NCI-H1436 (cell line): Measurements from ENCODE around the gene GRID1.
"Not testable (repeated sequence)": the region's sequence is repeated elsewhere in the genome, so short reads cannot be mapped to it uniquely, and the experiment has no call there.

Source experiments
- DNase-seq: peaks from one replicate; lab custom pipeline; 2025; lab: John Stamatoyannopoulos, UW

The GRID1 gene

DNA sequence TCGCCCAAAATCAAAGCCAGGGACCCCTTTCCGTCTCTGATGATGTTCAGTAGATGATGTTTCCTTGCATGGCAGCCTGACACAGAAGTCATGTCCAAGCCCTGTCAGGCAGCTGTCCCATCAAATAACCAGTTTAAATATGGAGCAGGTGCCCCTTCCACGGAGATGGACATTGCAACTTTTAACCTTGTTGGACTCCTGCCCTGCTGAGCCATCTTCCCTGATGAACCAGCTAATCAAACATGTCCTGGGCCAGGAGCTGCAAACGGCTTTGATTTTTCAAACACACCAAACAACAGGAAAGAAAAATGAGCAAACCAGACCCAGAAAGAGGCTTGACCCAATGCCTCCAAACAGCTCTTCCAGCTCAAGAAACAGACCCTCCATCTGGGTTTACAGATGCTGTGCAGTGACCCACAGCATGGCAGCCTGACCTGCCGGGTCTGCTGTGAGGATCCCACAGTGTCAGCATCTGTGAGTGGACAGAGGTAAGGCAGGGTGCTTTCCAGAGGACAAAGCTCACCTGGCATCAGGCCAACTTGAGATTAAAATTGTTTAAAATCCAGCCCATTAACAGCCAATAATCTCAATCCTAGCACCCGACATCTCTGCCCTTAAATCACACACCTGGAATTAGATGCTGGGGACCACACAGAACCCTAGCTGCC, 372.6 kb downstream of the GRID1 start:
- DNase-seq, result no peak

DNA sequence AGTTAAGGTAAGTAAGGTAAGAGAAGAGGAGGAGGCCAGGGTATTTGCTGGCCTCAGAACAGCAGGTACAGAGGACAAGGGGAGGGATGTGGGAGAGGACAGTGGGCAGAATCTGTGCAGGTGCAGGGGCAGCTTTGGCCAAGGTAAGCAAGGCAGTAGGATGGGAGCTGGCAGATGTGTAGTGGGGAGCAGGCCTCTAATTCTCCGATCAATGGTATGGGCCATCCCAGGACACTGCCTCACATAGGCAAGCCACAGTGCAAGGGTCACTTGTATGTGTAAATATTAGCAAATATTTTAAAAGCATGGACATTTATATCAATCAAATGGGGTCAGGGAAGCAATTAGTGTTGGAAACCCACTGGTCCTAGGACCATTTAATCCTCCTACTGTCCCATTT, 373.5 kb downstream of the GRID1 start:
- DNase-seq, result no peak

DNA sequence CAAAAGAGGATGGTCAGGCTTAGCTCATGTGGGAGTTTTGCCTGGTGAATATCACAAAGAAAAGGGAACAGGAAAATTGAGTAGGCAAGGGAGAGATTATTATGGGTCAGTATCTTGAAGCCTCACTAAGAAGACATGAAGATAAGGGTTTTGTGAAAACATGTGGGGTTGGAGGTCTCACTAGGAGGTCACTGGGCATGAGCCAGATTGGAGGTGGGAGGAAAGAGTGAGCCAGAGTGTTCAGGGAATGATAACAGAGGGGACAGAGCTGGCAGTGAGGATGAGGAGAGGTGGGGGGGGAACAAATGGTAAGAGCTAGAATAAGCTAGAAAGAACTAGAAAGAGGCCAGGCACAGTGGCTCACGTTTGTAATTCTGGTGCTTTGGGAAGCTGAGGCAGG, 374.3 kb downstream of the GRID1 start:
- DNase-seq, result no peak

DNA sequence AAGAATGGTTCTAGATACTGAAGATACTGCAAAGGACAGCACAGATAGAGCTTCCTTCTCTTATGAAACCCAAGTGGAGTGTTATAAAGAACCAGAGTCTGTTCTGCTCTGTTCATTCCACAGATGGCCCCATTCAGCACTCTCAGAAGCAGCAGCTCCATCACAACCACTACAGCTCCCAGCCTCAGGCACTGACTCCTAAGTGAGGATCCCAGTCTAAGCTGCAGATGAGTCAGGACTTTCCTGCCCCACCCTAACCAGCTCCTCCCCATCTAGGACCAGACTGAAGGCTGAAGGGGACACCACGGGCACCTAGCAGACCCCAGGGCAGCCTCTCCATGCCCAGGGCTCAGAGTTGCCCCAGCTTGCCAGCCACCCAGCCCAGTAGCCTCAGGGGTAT, 379.8 kb downstream of the GRID1 start:
- DNase-seq, result no peak

DNA sequence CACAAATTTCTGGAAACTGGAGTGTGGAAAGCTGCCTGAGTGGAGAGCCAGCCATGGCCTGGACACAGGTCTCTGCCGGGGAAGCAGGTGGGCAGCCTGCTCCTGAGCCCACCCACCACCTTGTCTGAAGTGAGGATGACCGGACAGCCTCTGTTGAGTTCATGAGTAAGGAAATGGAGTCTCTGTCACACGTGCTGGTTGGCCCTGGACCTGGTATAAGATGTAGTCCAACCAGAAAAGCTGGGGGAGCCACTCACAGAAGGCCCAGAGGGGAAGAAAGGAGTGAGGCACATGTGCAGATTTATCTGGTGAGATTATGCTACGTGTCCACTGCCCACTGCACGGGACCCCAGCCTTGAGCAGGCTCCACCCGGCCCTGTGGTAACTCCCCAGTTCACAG, 383.5 kb downstream of the GRID1 start:
- no peak for DNase-seq

DNA sequence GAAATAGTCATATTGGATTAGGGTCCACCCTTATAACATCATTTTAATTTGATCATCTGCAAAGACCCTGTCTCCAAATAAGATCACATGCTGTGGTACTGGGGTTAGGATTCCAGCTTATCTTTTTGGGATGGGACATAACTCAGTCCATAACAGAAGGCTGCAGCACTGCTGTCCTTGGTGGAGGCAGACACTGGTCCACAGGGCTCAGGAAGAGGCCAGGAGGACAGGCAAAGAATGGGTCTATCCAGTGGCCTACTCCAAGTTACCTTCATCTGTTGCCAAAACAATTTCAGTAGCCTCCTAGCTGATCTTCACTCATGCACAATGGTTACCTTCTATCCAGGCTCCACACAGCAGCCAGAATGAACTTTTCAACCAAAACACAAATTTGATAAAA, 387.0 kb downstream of the GRID1 start:
- DNase-seq, result no peak

DNA sequence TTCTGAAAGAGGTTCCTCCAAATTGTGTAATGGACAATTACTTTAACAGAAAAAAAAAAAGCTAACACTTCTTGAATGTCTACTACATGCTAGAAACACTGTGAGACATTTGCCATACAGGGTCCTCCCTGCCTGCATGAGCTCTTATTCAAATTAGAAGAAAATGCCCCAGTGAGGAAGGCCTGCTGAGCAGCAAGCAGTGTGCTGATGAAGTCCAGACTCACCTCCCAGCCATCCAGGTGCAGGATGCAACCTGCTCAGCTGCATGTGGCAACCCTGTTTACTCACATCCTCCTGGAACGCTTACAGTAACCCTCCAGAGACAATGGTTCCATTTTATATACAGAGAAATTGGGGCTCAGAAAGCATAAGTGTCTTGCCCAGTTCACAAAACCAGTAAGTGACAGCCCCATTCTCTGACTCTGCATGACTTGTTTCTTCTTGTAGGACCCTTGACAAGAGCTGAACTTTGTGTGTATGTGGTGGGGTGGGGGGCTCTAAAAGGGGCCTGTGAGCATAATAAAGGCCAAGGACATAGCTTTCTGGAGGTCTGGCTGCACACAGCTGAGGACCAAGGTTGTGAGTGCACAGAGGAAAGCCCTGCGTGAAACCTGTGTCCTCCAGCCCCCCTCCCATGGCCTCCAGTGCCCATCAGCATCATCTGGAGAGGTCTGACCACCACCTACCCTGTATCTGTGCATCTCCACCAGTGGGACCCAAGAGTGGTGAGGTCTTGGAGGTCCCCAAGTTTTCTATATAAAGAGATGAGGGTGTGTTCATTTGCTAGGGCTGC, 387.8 kb downstream of the GRID1 start:
- DNase-seq, result no peak

DNA sequence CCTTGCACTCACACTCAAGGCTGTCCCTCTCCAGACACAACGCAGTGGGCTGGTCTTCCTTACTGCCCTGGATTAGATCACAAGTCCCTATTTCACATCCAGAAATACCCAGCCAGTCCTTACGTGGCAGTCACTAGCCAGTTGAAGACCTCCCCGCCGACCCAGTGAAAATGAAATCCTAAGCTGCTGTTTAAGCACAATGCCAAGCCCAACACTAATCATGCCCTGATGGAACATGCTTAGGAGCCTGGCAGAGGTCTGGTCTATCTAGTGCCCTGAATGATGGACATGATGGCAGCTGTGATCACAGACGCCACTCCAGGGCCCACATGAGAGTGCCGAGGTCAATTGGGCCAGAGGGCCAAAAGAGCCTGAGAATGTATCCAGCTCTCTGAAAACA, 389.0 kb downstream of the GRID1 start:
- no peak for DNase-seq

DNA sequence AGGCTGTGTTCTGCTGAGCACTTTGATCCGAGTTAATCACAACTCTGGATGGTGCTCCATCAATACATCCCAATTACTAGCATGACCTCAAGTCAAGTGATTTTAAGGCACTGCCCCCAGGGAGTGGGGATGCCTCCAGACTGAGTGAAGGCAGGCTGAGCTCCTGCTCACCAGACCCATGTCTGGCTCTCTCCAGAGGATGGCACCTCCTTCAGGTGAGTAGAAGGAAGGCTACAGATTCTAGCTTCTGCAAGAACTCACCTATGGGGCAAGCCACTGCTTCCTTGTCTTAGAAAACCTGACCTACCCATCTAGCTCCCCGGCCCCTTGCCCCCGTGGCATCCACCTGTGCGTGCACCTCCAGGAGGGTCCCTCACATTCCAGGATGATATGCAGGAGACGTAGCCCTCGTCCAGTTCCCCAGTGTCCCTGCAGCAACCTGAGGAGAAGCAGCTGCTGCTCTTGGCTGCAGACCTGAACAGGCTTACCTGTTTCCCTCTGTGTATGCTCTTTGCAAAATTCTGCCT, 390.3 kb downstream of the GRID1 start:
- DNase-seq, result no peak

DNA sequence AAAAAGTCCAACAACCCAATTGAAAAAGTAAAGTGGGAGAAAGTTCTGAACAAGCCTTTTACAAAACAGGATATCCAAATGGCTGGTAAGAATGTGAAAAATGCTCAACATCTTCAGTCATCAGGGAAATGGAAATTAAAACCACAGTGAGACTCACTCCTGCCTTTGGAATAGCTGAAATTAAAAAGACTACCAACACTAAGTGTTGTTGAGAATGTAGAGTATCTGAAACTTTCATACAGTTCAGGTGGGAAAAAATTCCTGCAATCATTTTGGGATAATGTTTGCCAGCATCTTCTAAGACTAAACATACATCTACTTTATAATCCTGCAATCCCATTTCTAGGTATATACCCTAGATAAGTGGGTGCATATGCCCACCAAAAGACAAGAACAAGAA, 395.1 kb downstream of the GRID1 start:
- no peak for DNase-seq

DNA sequence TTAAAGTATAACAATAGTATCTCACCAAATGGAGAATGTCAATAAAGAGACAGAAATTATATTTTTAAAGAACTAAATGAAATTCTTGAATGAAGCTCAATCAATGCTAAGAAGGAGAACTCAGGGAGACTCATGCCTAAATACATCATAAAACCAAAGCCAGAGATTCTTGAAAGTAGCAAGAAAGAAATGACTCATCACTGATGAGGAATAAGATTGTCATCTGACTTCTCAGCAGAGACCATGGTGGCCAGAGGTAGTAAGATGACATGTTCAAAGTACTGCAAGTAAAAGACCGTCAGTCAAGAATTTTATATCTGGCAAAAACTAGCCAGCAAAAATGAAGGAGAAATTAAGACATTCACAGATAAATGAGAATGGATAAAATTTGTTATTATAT, 399.0 kb downstream of the GRID1 start:
- no peak for DNase-seq

DNA sequence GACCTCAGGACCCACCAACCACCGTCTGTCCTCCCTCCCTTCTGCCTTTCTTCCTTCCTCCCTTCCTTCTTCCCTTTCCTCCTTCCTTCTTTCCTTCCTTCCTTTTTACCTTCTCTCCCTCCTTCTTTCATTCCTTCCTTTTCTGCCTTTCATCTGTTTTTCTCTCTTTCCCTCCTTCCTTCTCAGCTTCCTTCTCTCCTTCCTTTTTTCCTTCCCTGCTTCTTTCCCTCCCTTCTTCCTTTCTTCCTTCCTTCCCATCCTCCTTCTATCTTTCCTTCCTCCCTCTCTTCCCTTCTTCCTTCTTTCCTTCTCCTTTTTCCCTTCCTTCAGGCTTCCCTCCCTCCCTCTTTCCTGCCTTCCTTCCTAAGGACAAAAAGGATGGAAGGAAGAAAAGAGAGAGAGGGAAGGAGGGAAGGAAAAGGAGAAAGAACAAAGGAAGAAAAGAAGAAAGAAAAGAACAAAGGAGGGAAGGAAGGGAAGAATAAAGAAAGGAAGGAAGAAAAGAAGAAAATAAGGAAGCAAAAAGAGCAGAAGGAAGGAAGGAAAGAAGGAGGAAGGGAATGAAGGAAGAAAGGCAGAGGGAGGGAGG, 405.0 kb downstream of the GRID1 start:
- no peak for DNase-seq

DNA sequence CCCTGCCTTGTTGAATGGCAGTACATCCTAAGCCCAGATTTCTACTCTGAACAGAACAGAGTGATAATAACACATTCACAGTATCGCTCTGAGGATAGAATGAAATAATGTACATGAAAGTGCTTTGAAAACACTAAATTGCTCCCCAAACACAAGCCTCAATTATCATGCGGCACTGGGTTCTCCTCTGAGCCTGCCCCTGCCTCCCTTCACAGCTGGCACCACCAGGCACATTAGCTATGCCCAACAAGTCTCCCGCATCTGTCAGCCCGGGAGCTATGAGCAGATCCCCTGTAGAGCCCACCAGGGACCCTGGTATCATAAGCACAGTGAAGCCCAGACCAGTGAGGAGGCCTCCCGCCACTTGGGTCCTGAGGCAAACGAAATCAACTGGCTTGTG, 405.5 kb downstream of the GRID1 start:
- no peak for DNase-seq

DNA sequence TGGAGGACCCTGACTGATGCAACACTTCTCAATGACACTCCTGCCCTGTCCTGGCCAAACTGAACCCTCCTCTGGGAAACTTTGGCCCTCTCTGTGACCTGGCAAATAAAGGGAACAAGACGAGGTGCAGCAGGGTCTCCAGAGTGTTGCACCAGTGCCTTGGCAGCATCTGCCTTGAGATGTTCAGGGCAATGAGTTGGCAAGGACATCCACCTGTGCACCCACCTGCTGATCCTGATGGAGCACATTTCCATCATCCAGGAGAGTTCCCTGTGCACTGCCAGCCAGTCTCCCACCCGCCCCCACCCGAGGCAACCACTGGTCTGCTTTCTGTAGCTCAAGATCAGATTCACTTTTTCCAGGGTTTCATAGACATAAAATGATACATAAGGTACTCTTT, 407.4 kb downstream of the GRID1 start:
- DNase-seq, result no peak

DNA sequence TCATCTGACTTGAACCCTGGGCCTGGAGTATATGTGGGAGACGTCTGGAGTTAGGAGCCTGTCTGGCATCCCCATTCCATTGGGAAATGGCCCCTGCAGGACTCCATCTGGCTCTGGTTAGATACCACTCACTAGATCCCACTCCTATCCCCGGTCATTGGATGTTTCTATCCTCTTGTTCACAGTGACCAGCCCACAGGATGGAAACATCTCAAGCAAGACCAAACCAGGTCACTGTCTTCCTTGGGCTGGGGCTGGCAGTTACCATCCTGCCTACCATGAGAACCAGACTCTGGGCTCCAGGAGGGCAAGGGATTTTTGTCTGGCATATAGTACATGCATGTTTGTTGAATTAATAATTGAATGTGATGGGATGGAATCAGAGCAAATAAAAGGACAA, 415.7 kb downstream of the GRID1 start:
- DNase-seq, result no peak

DNA sequence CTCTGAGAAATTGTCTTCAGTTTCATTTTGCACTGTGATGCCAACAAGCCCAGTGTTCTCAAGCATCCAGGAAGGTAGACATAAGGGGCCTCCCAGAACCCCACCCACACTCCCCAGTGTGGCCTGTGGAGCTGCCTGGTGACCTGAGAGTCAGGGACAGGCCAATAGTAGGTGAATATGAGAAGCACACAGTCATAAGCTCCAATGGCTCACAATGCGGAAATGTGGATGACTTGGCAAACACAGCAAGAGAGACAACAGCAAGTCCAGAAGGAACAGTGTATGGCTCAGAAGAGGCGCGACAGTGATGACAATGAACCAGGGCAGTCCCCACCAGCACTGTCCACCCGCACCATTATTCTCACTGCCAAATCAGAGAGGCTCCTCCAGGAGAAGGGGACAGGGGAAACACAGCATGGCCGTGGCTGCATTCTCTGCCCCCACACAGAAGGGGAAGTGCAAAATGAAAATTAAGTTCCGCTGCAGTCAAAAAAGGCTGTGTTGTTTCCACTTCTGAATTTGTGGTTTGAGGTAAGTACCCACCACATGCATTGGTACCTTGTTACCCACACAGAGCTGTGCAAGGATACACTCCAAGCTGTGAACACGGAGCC, 419.8 kb downstream of the GRID1 start:
- DNase-seq, result no peak

DNA sequence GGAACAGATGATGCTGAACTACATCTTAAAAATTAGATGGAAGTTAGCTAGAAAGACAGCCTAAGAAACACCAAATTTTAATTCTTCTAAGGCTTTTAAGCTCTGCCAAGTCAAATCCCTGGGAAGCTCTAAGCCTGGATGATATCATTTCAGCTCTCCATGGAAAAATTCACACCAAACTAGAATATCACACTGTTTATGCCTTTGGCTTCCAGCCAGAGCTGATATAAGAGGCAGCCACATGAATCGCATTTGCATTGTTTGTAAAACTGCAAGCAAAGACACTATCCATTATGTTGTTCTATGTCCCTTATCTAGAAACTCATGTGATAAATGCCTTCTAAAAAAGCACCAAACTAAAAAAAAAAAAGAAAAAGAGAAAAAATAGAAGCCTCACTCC, 430.4 kb downstream of the GRID1 start:
- no peak for DNase-seq

DNA sequence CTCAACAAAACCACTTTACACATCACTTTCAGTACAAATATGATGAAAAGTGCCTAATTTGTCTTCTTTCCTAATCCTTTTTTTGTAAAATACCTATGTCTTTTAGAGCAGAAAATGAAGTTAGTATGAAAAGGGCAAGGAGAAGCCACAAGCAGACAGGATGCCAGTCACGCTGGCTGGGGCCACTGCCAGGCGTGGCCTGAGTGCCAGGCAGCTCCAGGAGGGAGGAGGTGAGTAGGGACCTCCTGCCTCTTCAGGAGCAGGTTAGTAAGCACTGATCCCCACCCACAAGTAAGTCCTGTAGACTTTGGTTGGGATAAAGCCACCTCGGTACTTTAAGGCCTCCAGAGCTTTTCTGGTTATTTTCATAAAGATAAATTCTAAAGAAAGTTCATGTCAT, 432.0 kb downstream of the GRID1 start:
- no peak for DNase-seq

DNA sequence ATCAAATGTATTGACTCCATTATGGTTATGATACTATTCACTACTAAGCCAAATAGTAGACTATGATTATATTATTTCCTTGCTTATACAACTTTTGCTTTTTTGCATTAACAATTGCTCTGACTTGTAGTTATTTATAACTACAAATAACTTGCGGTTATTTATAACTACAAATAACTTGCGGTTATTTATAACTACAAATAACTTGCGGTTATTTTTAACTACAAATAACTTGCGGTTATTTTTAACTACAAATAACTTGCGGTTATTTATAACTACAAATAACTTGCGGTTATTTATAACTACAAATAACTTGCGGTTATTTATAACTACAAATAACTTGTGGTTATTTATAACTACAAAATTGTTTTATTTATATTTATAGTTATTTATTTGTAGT, 436.6 kb downstream of the GRID1 start:
- not testable (repeated sequence) for DNase-seq

DNA sequence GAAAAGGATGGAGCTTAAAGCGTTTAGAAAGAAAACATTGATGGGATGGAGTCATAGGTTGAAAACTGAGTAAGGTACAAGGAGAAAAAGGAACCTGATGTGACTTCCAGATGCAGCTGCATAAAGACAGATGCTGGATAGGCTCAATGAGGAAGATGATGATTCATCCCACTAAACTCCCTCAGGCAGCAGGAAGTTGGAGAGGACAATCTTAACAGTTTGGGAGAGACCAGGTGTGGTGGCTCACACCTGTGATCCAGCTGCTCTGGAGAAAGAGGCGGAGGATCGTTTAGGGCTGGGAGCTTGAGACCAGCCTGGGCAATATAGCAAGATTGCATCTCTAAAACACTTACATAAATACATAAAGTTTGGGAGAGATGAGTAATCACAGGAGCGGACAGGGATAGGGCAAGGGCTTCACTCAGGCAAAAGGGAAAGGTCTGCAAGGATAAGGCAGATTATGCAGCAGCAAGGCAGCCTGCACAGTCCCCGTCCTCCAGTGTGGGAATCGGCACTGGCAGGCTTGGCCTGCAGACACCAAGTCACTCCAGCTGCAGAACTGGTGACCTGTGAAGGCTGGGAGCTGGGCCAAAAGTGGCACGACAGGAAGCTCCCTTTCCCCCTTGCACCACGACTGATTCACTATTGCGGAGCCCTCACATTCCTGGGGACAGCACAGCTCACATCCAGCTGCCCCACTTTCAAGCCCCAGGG, 438.5 kb downstream of the GRID1 start:
- DNase-seq, result no peak

DNA sequence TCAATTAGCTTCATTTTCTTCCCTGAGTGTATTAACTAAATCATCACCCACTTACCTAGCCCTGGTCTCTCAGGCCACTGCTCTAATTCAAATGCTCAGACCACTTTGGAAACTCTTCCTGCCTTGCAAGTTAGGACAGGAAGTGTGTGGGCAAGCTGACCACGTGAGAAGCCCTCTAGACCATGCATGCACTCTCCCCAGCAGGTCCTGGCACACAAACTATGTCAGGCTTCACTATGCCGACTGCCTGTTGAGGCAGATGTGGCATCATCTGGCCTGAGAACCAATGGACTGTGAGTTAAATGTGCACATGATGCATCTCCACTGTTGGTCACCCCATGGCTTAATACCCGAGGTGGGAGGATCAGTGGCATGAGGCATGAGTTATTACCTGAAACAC, 439.6 kb downstream of the GRID1 start:
- no peak for DNase-seq

DNA sequence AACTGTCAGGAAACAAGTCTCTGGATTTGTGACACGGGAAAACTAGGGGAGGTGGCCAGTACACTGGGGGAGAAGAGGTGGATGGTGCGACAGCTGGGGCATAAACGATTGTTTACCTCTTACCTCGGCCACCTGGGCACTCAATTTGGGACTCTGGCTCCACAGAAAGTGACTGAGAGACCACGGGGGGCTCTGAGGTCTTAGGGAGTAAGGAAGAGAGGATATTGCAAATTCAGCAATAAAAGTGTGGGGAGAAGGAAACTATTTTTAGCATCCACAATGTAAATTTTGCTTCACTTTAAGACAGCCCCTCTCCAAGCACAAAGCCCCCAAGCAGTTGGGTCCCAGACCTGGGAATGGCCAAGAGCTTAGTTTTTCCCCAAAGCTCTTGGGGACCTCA, 440.5 kb downstream of the GRID1 start:
- DNase-seq, result no peak
